Raji (cell line): ENCODE measurements around the gene ZNF831.

ENCODE experiments used
- POLR2A ChIP-seq: IDR thresholded peaks from 2 replicates; pipeline ENCODE4 v1.6.1; 2011; ENCODE audit warnings: low read depth, low read length, control low read depth; ENCODE audit not compliant: insufficient read depth

Gene ZNF831

DNA sequence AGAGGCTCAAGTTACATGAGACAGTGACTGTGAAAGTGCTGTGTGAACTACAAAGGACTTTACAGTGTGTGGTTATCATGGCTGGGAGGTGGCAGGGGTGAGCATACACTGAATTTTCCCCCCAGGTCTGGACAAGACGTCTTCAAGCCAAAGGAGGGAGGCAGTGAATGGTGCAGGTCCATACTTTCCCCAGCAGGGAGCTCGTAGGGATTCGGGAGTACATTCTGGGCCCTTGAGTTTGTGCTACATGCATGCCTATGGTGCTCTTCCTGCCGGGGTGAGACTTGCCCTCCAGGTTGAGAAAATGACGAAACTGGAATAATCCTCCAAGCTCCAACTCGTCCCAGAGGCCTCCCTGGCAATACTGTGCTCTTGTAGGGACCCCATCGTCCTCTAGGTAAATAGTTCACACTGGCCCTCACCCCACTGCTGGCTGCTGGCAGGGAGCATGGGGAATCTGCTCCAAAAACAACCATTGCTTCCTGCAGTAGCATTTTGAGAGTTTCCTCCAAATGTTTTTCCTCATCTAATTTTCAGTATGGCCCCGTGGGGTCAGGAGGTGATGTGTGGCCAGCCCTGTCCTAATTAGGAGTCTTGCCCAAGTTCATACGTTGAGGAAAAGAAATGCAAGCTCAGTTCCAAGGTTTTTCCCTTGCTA is 57.6 kb downstream of the ZNF831 start:
- TF ChIP-seq POLR2A = no peak

DNA sequence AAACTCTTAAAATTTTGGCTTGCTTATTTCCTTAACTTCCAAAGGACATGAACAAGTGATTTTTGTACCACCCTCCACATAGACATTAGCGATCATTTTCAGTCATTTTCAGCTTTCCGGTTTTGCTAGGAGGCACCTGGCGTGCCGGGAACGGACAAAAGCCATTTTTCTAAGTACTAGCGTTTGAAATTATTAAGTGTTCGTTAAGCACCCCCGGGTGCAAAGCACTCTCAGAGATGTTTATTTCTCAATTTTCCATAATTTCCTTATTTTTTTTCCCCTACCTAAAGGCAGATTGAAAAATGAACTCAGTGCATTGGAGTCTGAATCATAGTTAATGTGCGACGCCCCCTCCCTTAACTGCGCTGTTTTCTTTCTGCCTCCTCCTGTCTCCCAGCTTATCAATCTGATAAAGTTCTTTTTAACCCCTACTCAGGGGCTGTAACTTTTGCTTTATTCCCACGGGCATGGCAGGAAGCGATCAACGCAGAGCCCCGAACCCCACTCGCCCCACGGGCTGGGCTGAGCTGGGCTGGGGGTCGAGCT is 58.2 kb downstream of the ZNF831 start:
- TF ChIP-seq POLR2A = no peak

DNA sequence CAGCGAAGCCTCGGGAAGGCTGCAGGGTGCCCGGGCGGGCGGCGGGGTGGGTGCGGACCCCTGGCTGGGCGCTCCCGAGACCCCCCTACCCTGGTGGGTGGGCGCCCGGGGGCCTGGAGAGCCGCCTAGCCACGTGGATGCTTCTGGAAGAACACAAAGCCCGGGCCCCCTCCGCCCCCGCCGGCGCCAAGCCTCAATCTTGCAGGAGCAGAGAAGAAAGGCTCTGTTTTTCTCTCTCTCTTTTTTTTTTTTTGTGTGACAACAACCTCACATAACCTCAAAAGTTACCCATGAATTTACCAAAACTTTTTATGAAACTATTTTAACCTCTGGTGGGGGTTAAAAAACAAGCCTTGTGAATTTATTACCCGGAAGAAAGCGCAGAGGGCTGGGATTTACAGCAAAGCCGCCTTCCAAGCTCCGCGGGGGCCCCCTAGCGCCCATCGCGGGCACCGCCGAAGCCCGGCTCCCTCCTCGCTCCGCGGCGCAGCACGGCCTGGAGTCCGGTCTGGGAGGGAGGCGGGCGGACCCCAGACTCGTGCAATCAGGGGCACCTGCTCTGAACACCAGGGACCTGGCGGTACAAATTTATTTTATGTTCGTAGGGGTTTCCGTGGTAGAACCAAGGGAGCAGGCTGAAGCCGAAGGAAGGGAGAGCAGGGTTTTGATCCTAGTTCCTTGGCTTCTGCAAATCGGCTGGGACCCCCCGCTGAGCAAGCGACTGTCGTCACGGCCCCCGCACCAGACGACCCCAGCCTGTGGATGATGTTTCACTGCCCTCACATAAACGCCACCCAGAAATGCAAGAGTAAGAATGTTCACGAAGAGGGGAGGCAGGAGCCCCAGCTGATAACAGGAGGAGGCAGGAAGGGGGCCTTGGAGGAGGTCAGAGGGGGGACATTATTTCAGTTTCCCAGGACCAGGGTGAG is 58.9 kb downstream of the ZNF831 start:
- TF ChIP-seq POLR2A = no peak

DNA sequence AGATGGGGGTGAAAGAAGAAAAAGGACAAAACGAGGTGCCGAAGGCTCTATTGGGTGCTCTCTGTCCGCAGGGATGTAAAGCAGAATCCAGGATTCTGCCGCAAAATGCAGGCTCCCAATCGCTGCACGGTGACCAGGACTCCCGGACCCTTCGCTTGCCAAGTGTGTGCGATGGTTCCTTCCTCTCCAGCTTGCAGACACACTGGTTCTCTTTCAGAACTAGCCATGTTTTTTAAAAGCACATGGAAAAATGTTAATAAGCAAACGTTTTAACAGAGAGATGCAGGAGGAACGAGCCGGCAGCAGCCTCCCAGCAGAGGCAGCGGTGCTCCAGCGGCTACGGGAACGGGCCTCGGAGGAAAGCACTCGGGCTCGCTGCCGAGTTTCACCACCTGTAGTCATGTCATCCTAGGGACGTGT is 59.6 kb downstream of the ZNF831 start:
- no peak for TF ChIP-seq POLR2A

DNA sequence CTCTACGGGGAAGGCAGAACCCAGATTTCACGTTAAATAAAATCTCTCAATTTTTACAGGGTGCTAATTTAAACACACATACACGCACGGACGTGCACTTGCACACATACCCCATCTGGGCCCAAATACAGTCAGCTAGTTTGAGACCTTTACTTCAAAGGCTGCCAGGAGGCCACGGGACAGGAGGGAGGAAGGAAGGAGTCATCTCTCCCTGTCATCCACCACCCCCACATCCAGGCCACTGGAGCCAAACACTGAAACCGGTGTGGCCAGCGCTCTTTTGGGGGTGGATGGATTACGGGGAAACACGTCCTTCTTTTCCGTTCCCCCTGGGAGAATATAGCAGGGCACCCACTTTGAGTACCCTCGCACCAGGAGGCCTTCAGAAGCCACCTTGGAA is 60.1 kb downstream of the ZNF831 start:
- TF ChIP-seq POLR2A = no peak

DNA sequence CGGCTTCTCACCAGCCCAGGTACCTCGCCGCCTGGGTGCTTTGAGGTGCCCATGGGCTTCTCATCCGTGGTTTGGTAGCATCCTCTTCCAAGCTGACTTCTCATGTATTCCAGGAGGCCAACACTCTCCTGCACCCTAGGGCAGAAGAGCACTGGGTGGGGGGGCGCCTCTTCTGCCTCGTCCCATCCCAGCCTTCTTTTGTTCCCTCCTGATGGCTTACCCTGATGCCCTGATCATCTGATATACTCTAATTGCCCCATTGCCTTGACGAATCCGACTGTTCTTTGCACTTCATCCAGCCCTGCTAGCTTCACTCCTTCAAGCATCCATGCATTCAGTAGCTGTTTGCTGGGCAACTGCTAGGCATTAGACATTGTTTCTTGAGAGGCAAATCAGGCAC is 60.6 kb downstream of the ZNF831 start:
- no peak for TF ChIP-seq POLR2A

DNA sequence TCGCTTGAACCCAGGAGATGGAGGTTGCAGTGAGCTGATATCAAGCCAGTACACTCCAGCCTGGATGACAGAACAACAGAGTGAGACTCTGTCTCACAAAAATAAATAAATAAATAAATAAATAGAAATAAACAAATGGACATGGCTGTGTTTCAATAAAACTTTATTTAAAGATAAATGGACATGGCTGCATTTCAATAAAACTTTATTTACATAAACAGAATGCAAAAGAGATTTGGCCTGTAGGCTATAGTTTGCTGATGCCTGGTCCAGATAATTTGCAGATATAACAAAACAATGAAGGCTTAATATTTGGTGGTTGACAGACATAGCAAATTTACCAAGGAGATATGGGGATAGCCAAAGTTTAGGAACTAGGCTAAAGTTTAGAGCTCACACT is 66.8 kb downstream of the ZNF831 start:
- no peak for TF ChIP-seq POLR2A

DNA sequence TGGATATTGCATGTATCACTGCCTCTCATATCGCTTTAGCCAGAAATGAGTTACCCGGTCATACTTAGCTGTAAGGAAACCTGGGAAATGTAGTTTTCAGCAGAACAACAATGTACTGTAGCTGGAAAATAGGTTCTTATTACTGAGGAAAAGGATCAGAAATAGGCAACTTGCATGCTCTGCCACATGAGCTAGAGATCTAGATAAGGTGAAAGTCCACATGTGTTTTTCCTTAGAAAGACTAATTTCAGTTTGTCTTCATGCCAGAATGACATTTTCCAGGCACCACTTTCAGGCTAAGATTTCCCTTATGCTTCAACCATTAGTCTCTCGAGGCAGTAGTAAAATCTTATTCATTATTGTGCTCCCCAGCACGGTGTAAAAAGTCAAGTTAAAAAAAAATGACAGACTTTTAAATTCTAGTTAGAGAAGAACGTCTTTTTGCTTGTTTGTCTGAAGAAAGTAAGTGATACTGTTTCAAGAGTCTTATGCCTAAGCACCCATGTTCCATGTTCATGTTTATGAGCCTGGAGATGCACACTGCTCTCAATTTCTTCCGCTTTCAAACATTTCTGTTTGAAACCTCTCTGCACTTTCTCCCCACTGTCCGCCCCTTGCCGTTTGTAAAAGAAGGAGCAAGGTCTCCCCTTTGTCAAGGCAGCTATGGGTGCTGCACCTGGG is 67.6 kb downstream of the ZNF831 start:
- TF ChIP-seq POLR2A = no peak

DNA sequence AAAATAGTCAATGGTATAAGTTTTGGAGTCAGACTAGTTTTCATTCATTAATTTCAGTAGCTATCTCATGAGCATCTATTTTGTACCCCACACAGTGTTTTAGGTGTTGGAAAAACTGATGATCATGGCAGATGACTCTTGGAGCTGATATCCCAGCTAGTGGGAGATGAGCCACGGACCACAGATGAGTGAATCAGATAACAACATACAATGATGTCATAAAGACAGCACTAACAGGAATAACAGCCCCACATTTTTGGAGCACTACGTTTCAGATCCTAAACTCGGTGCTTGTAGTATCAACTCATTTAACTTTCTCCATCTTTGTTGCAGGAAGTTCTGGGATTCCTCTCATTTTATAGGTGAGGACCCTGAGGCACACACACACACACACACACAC is 69.0 kb downstream of the ZNF831 start:
- no peak for TF ChIP-seq POLR2A

DNA sequence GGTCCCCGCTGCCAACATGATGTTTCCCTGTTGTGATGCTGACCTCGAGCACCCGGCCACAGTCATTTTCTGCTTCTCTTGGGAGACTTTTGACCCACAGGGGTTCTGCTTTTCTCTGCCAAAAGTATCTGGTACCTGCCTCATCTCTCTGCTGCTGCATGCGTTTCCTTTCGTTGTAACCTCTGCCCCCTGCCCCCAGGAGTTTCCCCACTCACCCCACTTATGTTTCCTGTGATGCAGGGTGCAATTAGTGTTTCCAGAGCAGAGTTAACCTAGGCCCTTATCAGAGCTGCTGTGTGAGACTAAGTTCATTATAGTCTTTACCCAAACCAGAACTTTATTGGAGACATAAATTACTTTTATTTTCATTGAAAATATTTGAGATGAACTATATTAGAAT is 71.6 kb downstream of the ZNF831 start:
- no peak for TF ChIP-seq POLR2A

DNA sequence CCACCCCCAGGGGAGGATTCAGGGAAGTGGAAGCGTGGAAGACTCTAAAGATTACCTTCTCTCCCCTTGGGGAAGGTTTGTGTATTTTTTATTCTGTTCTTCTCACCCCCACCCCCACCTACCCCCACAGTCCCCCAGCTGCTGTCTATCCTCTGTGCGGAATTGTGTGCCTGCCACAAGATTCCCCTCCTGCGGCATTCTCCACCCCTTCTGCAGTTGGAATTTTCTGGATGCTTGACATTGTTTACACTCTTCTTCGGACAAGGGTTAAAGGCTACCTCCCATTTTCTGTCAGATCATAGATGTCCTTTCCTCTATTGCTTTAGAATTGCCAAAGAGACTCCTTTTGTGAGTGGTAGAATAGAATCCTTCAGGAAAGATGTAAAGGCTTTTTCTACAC is 76.4 kb downstream of the ZNF831 start:
- no peak for TF ChIP-seq POLR2A

DNA sequence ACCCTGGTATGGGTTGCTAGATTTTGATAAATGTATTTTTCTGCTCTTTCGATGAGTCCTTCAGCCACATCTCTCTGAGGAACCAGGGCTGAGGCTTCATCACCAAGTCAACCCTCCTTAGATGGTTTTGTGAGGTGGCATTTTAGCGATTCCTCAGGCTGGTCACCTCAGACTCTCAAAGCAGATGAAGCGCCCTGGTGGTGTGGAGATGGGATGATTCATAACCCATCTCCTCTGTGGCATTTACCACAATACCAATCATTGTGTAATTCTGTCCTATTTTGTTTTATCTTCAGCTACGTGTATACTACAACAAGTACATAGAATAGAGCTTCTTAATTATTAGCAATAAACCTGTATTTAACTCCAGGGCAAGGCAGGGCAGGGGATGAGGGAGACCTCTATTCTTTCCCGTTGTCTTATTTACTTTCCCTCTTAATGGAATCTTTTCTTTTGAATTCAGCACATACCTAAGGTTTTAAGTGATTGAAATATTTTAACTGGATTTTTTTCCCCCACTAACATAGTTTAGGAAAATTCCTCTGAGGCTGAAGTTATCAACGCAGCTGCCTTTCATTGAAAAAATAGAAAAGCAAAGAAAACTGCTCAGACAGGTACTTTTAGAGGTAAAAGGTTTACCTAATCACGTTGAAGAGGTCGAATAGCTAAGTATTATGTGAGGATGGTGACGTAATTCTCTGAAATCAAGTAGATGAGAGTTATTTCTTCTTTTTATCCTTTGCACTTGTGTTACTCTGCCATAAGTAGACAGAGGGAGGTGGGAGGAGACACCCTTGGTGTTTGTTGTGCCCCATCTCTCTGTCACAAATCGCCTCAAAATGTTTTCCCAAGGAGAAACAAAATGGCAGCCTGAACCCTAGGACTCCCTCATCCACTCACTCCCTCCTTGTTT is 79.3 kb downstream of the ZNF831 start:
- TF ChIP-seq POLR2A = no peak

DNA sequence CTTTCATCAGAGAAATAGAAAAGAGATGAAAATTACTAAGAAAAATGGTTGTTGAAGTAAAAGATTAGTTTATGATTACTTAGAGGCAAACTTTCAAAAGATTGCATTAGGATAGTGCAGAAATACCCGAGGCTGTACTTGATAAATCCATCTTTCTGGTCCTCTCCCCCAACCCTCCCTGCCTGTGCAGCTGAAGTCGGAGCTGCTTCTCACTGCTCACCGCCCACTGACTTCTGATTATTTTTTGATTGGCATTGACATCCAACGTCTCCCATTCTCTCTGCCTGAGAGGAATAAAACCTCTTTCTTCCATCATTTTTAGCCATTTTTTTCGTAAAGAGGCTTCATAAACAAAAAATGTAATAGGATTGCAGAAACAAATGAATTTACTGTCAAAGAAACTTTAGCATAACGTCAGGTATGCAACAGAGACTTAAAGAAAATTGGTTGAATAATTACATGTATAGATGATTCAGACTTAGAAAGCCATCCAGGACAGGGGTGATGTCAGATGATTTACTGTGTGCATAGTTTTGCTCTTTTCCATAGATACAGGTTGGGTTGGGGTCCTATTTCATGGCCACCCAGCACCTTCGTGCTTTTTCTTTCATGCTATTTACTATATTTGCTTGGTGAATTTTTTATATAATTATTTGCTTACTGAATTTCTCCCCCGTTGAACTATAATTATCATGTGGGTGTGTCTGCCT is 83.2 kb downstream of the ZNF831 start:
- TF ChIP-seq POLR2A = no peak

DNA sequence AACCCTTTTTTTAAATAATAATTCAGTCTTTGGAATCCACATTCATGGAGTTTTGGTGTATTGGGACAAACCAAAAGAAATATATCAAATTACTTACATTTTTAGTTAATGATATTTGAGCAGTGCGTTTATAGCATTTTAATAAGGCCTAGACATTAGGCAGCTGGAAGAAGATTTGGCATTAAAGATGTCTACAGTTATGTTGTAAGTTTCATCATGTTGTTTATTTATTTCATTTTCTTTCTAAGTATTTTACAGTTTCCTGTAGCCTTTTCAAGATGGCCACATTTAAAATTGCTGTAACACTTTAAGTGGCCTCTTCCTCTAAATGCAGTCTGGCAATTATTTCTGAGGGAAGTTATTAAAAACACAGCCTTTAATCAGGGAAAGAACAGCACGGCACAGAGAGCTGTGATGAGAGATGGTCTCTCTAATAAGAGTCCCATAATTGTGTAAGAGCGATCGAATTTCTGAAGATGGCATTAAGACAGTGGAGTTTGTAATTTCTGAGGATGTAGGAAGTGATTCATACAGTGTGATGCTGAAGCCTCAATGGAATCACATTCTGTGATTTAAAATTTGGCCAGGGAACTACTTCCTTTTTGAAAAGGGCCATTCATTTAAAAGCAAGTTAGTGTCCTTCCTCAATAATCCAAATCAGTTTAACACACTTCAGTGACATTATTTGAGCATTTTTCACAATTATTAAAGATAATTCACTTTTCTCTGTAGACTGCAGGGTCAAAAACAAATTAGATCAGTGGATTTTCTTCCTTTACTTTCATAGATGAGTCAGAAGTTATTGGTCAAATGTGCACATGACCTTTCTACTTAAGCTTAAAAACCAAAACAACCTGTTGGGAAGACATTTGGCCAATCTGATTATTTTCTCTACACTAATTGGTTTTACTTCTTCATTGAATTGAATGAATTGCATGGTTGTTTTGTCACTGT is 84.4 kb downstream of the ZNF831 start:
- no peak for TF ChIP-seq POLR2A
